Right atrium auricular region (tissue), 2 donors: ENCODE measurements around the gene HMGB4. TPM values are rescaled to one million over a fixed set of nuclear protein-coding genes. Genes with fewer than 3 reads are reported as not detected.

Experiments used
- DNase-seq: peaks from one replicate; pipeline ENCODE4 v3.0.0-alpha.2; 2019; ENCODE audit warnings: low spot score
- H3K27ac ChIP-seq, 2 donors: fragments of 200-600 bp; sonication (generic); 1 replicate in 1 of 2; 2 replicates in 1 of 2; pipeline ENCODE4 v1.5.1; 2016 to 2019
- H3K27me3 ChIP-seq, 2 donors: fragments of 200-600 bp; sonication (generic); one replicate each; pipeline versions ENCODE4 v1.5.1 to v1.6.0; 2017 to 2019
- H3K36me3 ChIP-seq: fragments of 200-600 bp; sonication (generic); one replicate; pipeline ENCODE4 v1.5.1; 2016
- H3K4me1 ChIP-seq, 2 donors: fragments of 200-600 bp; sonication (generic); one replicate each; pipeline versions ENCODE4 v1.5.1 to v1.6.0; 2017 to 2019
- H3K4me3 ChIP-seq, 2 donors: fragments of 200-600 bp; sonication (generic); 1 replicate in 1 of 2; 2 replicates in 1 of 2; pipeline ENCODE4 v1.5.1; 2017 to 2019; ENCODE audit warnings: mild to moderate bottlenecking in 1 of 2, moderate library complexity in 1 of 2
- H3K9me3 ChIP-seq, 2 donors: fragments of 200-600 bp; sonication (generic); one replicate each; pipeline ENCODE4 v1.5.1; 2019
- CTCF ChIP-seq, 2 donors: fragments of 200-600 bp; sonication (generic); IDR thresholded peaks; one replicate each; pipeline ENCODE4 v1.5.1; 2019; ENCODE audit warnings: antibody characterized with exemption in 2 of 2
- total RNA-seq, 2 donors: library from RNA; depleted of rRNA; stranded (reverse); fragments of >200 nt; gene quantifications; one replicate each; pipeline ENCODE4 v1.1.0, GENCODE V29; 2016

The HMGB4 gene
- total RNA-seq, 2 donors from 2014 or later, result not detected

GRCh38 chr1:33872275-33872674 lies 8.4 kb downstream of the HMGB4 start:
- no peak overlapping the region for H3K27ac ChIP-seq
- H3K27me3 ChIP-seq, result no peaks in the 10 kb centered on the region
- no peak overlapping the region for H3K4me3 ChIP-seq
- TF ChIP-seq CTCF (IDR thresholded peaks at IDR 0.05), result no peak
- H3K9me3 ChIP-seq, result peaks cover 0 to 4% of the 10 kb centered on the region in 2 donors
- peaks cover 0 to 10% of the 10 kb centered on the region in 2 donors for H3K4me1 ChIP-seq
- no peaks in the 10 kb centered on the region for H3K36me3 ChIP-seq
- DNase-seq, result no peak

GRCh38 chr1:33872683-33873082 lies 8.8 kb downstream of the HMGB4 start:
- H3K4me1 ChIP-seq, result peaks cover 0 to 10% of the 10 kb centered on the region in 2 donors
- TF ChIP-seq CTCF (IDR thresholded peaks at IDR 0.05), result no peak
- H3K9me3 ChIP-seq, result no peaks in the 10 kb centered on the region
- no peak overlapping the region for H3K4me3 ChIP-seq
- H3K36me3 ChIP-seq, result no peaks in the 10 kb centered on the region
- H3K27me3 ChIP-seq, result no peaks in the 10 kb centered on the region
- DNase-seq, result peak; percentile 38
- H3K27ac ChIP-seq, result no peak overlapping the region

GRCh38 chr1:33874636-33875035 lies 10.8 kb downstream of the HMGB4 start:
- Histone ChIP-seq H3K4me3 (no peak overlapping the region), H3K27ac (no peak overlapping the region), H3K9me3 (no peaks in the 10 kb centered on the region), H3K36me3 (no peaks in the 10 kb centered on the region), H3K27me3 (no peaks in the 10 kb centered on the region), H3K4me1 (peaks cover 0 to 10% of the 10 kb centered on the region in 2 donors)
- no peak for TF ChIP-seq CTCF (IDR thresholded peaks at IDR 0.05)
- peak; percentile 40 for DNase-seq

- H3K4me1 ChIP-seq, result peaks cover 0 to 10% of the 10 kb centered on the region in 2 donors
- no peaks in the 10 kb centered on the region for H3K36me3 ChIP-seq
- peak in 1 of 2 donors; percentile 46 for TF ChIP-seq CTCF (IDR thresholded peaks at IDR 0.05)
- no peaks in the 10 kb centered on the region for H3K27me3 ChIP-seq
- no peak overlapping the region for H3K4me3 ChIP-seq
- no peaks in the 10 kb centered on the region for H3K9me3 ChIP-seq
- no peak overlapping the region for H3K27ac ChIP-seq
- no peak for DNase-seq
Measured at GRCh38 chr1:33875862-33876261, 12.0 kb downstream of the HMGB4 start.

GRCh38 chr1:33876970-33877650 lies 13.2 kb downstream of the HMGB4 start:
- DNase-seq, result peak; percentile 68
- Histone ChIP-seq H3K27ac (no peak overlapping the region), H3K9me3 (no peaks in the 10 kb centered on the region), H3K36me3 (no peaks in the 10 kb centered on the region), H3K27me3 (no peaks in the 10 kb centered on the region), H3K4me1 (peaks cover 0 to 10% of the 10 kb centered on the region in 2 donors), H3K4me3 (no peak overlapping the region)
- TF ChIP-seq CTCF (IDR thresholded peaks at IDR 0.05), result no peak

- no peak overlapping the region for H3K27ac ChIP-seq
- no peak for TF ChIP-seq CTCF (IDR thresholded peaks at IDR 0.05)
- no peak for DNase-seq
Measured at GRCh38 chr1:33878392-33878791, 14.5 kb downstream of the HMGB4 start.

More at GRCh38 chr1:33878392-33878791, 14.5 kb downstream of the HMGB4 start:
- Histone ChIP-seq H3K9me3 (no peaks in the 10 kb centered on the region), H3K27me3 (no peaks in the 10 kb centered on the region), H3K36me3 (no peaks in the 10 kb centered on the region), H3K4me1 (peaks cover 0 to 10% of the 10 kb centered on the region in 2 donors), H3K4me3 (no peak overlapping the region)
